K562 (cell line): Measurements from ENCODE around the gene AAGAB. TPM values are rescaled to one million over a fixed set of nuclear protein-coding genes. Genes with fewer than 3 reads are reported as not detected.
A peak's percentile ranks its signal among the peaks of the same experiment; 100 is the strongest.

ENCODE experiments used
- CREBBP ChIP-seq: IDR thresholded peaks from one replicate; pipeline ENCODE4 v1.6.1; 2012; ENCODE audit warnings: low read depth, mild to moderate bottlenecking, control low read depth, inconsistent platforms, low read length
- ELF4 ChIP-seq: fragments of 450-650 bp; formaldehyde crosslinking; IDR thresholded peaks from 2 replicates; pipeline ENCODE4 v1.4.0; 2022; ENCODE audit warnings: missing genetic modification characterization
- ESRRA ChIP-seq: fragments of 450-650 bp; IDR thresholded peaks from 2 replicates; pipeline ENCODE4 v1.6.1; 2014; ENCODE audit warnings: low read depth, mild to moderate bottlenecking, moderate library complexity, borderline replicate concordance
- GTF2A2 ChIP-seq: IDR thresholded peaks from 2 replicates; pipeline ENCODE4 v1.6.1; 2016; ENCODE audit warnings: mild to moderate bottlenecking, missing genetic modification characterization, missing compliant biosample characterization
- MYNN ChIP-seq, 2 experiments: sonication (generic); formaldehyde crosslinking in 1 of 2; IDR thresholded peaks; 2 replicates each; pipeline versions ENCODE4 v1.5.0 to v1.6.1; 2016 to 2020; ENCODE audit warnings: antibody characterized with exemption in 1 of 2, missing genetic modification reagents in 1 of 2
- NUFIP1 ChIP-seq: fragments of 450-650 bp; IDR thresholded peaks from 2 replicates; pipeline ENCODE4 v1.6.1; 2018; ENCODE audit not compliant: partially characterized antibody
- RBBP5 ChIP-seq: fragments of 200-600 bp; sonication (generic); IDR thresholded peaks from 2 replicates; pipeline ENCODE4 v1.6.1; 2012; ENCODE audit warnings: borderline replicate concordance, mild to moderate bottlenecking, low read length, control low read depth, inconsistent platforms; ENCODE audit not compliant: insufficient read depth, poor library complexity, severe bottlenecking
- RBM34 ChIP-seq: fragments of 200-400 bp; formaldehyde crosslinking; IDR thresholded peaks from 2 replicates; pipeline ENCODE4 v1.6.1; 2018; ENCODE audit warnings: low read length, borderline replicate concordance; ENCODE audit not compliant: insufficient read depth
- SAFB ChIP-seq: fragments of 200-400 bp; formaldehyde crosslinking; IDR thresholded peaks from 2 replicates; pipeline ENCODE4 v1.6.1; 2017; ENCODE audit warnings: low read depth, low read length, borderline replicate concordance
- SRF ChIP-seq, 2 experiments: fragments of 250-450, 450-650 bp in 1 of 2; sonication (Bioruptor Pico) in 1 of 2; sonication (generic) in 1 of 2; formaldehyde crosslinking; IDR thresholded peaks; 2 replicates each; pipeline versions ENCODE4 v1.5.0 to v1.5.1; 2020 to 2022; ENCODE audit warnings: mild to moderate bottlenecking in 1 of 2, missing genetic modification reagents in 1 of 2
- STAG1 ChIP-seq: sonication (generic); formaldehyde crosslinking; IDR thresholded peaks from 2 replicates; pipeline ENCODE4 v1.5.0; 2020; ENCODE audit warnings: missing genetic modification reagents, borderline replicate concordance
- TAF15 ChIP-seq: fragments of 200-400 bp; formaldehyde crosslinking; IDR thresholded peaks from 2 replicates; pipeline ENCODE4 v1.6.1; 2017; ENCODE audit warnings: mild to moderate bottlenecking, low read depth, low read length, moderate library complexity
- ZBTB1 ChIP-seq: sonication (generic); formaldehyde crosslinking; IDR thresholded peaks from 2 replicates; pipeline ENCODE4 v1.8.1; 2023; ENCODE audit warnings: missing genetic modification reagents, low read depth, mild to moderate bottlenecking, borderline replicate concordance
- ZFP1 ChIP-seq: fragments of 450-650 bp; formaldehyde crosslinking; IDR thresholded peaks from 2 replicates; pipeline ENCODE4 v1.4.0; 2020; ENCODE audit warnings: mild to moderate bottlenecking, mixed read lengths
- ZFX ChIP-seq: sonication (generic); formaldehyde crosslinking; IDR thresholded peaks from 2 replicates; pipeline ENCODE4 v1.8.0; 2022; ENCODE audit warnings: mild to moderate bottlenecking, missing genetic modification reagents, moderate library complexity
- ZNF668 ChIP-seq: fragments of 250-450 bp; sonication (Bioruptor Pico); IDR thresholded peaks from 2 replicates; pipeline ENCODE4 v1.8.0; 2022; ENCODE audit warnings: mild to moderate bottlenecking, inconsistent platforms
- ZNF785 ChIP-seq: fragments of 250-450 bp; sonication (Bioruptor Pico); IDR thresholded peaks from 2 replicates; pipeline ENCODE4 v1.4.0; 2020; ENCODE audit warnings: mild to moderate bottlenecking
- ZSCAN32 ChIP-seq: fragments of 450-650 bp; formaldehyde crosslinking; IDR thresholded peaks from 2 replicates; pipeline ENCODE4 v1.4.0; 2020; ENCODE audit warnings: mild to moderate bottlenecking, moderate library complexity
- polyA plus RNA-seq, 8 experiments: library from polyadenylated mRNA; depleted of rRNA in 4 of 8; stranded (reverse) in 5 of 8; unstranded in 3 of 8; fragments of >200 nt; fragmentation: Nextera tagmentation in 2 of 8; fragmentation: Illumina TruSeq in 1 of 8; extraction: Ambion mirVana in 2 of 8; extraction: Trizol in 1 of 8; gene quantifications; 2 replicates each; pipeline versions ENCODE4 v1.2.1 to v1.2.3, GENCODE V29; 2011 to 2014; ENCODE audit warnings: inconsistent platforms in 1 of 8, missing spikeins in 1 of 8
- total RNA-seq, 7 experiments: library from RNA; depleted of rRNA in 6 of 7; stranded (reverse); fragments of >200 nt in 6 of 7; fragmentation: Illumina TruSeq in 2 of 7; extraction: Trizol in 2 of 7; gene quantifications; 2 replicates each; pipeline versions ENCODE4 v1.2.1 to v1.2.3, GENCODE V29; 2011 to 2021; ENCODE audit warnings: low replicate concordance in 1 of 7
- TF ChIP-seq, protein P1 (sequence below): fragments of 450-650 bp; formaldehyde crosslinking; IDR thresholded peaks from 2 replicates; pipeline ENCODE4 v1.4.0; 2020; ENCODE audit warnings: mild to moderate bottlenecking
- TF ChIP-seq, protein P2 (sequence below): fragments of 250-450 bp; sonication (Bioruptor Pico); IDR thresholded peaks from 2 replicates; pipeline ENCODE4 v1.8.0; 2021; ENCODE audit warnings: borderline replicate concordance, mild to moderate bottlenecking, moderate library complexity; ENCODE audit not compliant: poor library complexity, severe bottlenecking
- TF ChIP-seq, protein P3 (sequence below): sonication (generic); formaldehyde crosslinking; IDR thresholded peaks from 2 replicates; pipeline ENCODE4 v1.8.0; 2022; ENCODE audit warnings: missing genetic modification reagents, mild to moderate bottlenecking, borderline replicate concordance
- TF ChIP-seq, protein P4 (sequence below): IDR thresholded peaks from 2 replicates; pipeline ENCODE4 v1.6.1; 2011; ENCODE audit warnings: borderline replicate concordance, low read depth, mild to moderate bottlenecking, moderate library complexity, low read length; ENCODE audit not compliant: insufficient read depth, poor library complexity, severe bottlenecking

Gene AAGAB
- total and polyA plus RNA-seq, 9 of the 15 experiments (the other 6 are each of a cell fraction or from before 2014, with no cell fraction given), result 17.8 to 109 (median 58.3) TPM

- peak; percentile 67; the same call in 1 of the 2 replicates for TF ChIP-seq ESRRA
- TF ChIP-seq MYNN (IDR thresholded peaks at IDR 0.05), result peak; percentile 60; the same call in 1 of the 2 replicates
- TF ChIP-seq MYNN (CRISPR knock-in tag; IDR thresholded peaks at IDR 0.05), result no peak
- peak in 1 of 2 experiments; percentile 39; a peak in 1 of 4 replicates for TF ChIP-seq SRF (CRISPR knock-in tag; IDR thresholded peaks at IDR 0.05)
- TF ChIP-seq RBBP5, result peak; percentile 99
- TF ChIP-seq ZFP1 (CRISPR knock-in tag), result no peak
- no peak for TF ChIP-seq ZBTB1 (CRISPR knock-in tag)
- no peak for TF ChIP-seq CREBBP
- TF ChIP-seq, protein P1, sequence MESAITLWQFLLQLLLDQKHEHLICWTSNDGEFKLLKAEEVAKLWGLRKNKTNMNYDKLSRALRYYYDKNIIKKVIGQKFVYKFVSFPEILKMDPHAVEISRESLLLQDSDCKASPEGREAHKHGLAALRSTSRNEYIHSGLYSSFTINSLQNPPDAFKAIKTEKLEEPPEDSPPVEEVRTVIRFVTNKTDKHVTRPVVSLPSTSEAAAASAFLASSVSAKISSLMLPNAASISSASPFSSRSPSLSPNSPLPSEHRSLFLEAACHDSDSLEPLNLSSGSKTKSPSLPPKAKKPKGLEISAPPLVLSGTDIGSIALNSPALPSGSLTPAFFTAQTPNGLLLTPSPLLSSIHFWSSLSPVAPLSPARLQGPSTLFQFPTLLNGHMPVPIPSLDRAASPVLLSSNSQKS (CRISPR knock-in tag), result no peak
- TF ChIP-seq, protein P2, sequence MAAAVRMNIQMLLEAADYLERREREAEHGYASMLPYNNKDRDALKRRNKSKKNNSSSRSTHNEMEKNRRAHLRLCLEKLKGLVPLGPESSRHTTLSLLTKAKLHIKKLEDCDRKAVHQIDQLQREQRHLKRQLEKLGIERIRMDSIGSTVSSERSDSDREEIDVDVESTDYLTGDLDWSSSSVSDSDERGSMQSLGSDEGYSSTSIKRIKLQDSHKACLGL (CRISPR knock-in tag), result no peak
- TF ChIP-seq, protein P3, sequence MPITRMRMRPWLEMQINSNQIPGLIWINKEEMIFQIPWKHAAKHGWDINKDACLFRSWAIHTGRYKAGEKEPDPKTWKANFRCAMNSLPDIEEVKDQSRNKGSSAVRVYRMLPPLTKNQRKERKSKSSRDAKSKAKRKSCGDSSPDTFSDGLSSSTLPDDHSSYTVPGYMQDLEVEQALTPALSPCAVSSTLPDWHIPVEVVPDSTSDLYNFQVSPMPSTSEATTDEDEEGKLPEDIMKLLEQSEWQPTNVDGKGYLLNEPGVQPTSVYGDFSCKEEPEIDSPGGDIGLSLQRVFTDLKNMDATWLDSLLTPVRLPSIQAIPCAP (CRISPR knock-in tag), result no peak
- TF ChIP-seq TAF15, result no peak
- TF ChIP-seq ZNF785 (CRISPR knock-in tag), result no peak
- 0 out of 2 replicates have a peak, but pooled peaks have one; percentile 13 for TF ChIP-seq ELF4 (CRISPR knock-in tag)
- TF ChIP-seq ZFX (CRISPR knock-in tag), result peak; percentile 98
- TF ChIP-seq NUFIP1, result peak; percentile 92
- TF ChIP-seq, protein P4, sequence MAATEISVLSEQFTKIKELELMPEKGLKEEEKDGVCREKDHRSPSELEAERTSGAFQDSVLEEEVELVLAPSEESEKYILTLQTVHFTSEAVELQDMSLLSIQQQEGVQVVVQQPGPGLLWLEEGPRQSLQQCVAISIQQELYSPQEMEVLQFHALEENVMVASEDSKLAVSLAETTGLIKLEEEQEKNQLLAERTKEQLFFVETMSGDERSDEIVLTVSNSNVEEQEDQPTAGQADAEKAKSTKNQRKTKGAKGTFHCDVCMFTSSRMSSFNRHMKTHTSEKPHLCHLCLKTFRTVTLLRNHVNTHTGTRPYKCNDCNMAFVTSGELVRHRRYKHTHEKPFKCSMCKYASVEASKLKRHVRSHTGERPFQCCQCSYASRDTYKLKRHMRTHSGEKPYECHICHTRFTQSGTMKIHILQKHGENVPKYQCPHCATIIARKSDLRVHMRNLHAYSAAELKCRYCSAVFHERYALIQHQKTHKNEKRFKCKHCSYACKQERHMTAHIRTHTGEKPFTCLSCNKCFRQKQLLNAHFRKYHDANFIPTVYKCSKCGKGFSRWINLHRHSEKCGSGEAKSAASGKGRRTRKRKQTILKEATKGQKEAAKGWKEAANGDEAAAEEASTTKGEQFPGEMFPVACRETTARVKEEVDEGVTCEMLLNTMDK, result no peak
- TF ChIP-seq ZSCAN32 (CRISPR knock-in tag), result no peak
- TF ChIP-seq ZNF668 (CRISPR knock-in tag), result no peak
- TF ChIP-seq SAFB, result no peak
- no peak; the same call in 1 of the 2 replicates for TF ChIP-seq STAG1 (CRISPR knock-in tag)
- no peak for TF ChIP-seq GTF2A2
- TF ChIP-seq RBM34, result no peak
Observed at GRCh38 chr15:67254238-67255175, at the start of gene AAGAB, which contains the start of gene IQCH (continued).
